Vagina (tissue), 2 donors: ENCODE data around the gene TIMP3.

Experiments used
- POLR2A ChIP-seq, 2 donors: fragments of 450-650 bp; IDR thresholded peaks; one replicate each; pipeline ENCODE4 v1.6.1; 2017; ENCODE audit warnings: antibody characterized with exemption in 2 of 2, mild to moderate bottlenecking in 2 of 2, moderate library complexity in 2 of 2
- TF ChIP-seq, protein P1 (sequence below), 3 experiments: fragments of 450-650 bp in 2 of 3; fragments of 200-600 bp in 1 of 3; sonication (generic) in 1 of 3; IDR thresholded peaks; one replicate each; pipeline ENCODE4 v1.5.1; 2017 to 2019; ENCODE audit warnings: antibody characterized with exemption in 3 of 3, mild to moderate bottlenecking in 2 of 3, moderate library complexity in 2 of 3

DNA sequence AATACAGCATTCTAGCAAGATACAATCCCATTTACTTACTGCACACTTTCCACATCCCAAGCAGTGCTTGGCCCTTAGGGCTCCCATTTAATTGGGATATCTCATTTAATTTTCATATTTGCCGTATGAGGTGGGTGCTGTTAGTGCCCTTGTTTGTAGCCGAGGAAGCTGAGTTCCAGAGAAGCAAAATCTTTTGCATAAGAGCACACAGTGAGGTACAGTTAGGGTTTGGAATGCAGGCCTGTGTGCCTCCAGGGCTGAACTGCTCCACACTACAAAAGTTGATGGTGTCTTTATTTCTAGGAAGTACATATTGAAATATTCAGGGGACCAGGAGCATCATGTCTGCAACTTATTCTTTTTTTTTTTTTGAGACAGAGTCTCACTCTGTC lies 15.5 kb upstream of the TIMP3 start:
- TF ChIP-seq, protein P1, sequence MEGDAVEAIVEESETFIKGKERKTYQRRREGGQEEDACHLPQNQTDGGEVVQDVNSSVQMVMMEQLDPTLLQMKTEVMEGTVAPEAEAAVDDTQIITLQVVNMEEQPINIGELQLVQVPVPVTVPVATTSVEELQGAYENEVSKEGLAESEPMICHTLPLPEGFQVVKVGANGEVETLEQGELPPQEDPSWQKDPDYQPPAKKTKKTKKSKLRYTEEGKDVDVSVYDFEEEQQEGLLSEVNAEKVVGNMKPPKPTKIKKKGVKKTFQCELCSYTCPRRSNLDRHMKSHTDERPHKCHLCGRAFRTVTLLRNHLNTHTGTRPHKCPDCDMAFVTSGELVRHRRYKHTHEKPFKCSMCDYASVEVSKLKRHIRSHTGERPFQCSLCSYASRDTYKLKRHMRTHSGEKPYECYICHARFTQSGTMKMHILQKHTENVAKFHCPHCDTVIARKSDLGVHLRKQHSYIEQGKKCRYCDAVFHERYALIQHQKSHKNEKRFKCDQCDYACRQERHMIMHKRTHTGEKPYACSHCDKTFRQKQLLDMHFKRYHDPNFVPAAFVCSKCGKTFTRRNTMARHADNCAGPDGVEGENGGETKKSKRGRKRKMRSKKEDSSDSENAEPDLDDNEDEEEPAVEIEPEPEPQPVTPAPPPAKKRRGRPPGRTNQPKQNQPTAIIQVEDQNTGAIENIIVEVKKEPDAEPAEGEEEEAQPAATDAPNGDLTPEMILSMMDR (IDR thresholded peaks at IDR 0.05): no peak
- TF ChIP-seq POLR2A (IDR thresholded peaks at IDR 0.05): no peak
